GOT3 (cell line): ENCODE results near the gene CSN1S1.

ENCODE experiments used
- DNase-seq: peaks from one replicate; lab custom pipeline; 2025; ENCODE audit warnings: mixed read lengths; lab: John Stamatoyannopoulos, UW

The CSN1S1 gene

DNA sequence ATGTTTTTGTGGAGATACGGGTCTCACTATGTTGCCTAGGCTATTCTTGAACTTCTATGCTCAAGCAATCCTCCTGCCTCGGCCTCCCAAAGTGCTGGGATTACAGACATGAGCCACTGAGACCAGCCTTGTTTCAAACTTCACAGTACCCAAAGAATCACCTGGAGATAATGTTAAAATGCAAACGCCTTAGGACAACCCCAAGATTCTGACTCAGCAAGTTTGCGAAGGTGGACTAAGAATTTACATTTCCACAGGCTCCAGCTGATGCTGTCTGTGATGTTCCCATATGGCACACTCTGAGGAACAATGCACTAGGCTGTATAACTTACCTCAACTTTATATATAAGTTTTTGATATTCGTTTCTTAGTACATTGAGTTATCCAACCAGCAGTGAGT, 63.9 kb downstream of the CSN1S1 start:
- DNase-seq = no peak

DNA sequence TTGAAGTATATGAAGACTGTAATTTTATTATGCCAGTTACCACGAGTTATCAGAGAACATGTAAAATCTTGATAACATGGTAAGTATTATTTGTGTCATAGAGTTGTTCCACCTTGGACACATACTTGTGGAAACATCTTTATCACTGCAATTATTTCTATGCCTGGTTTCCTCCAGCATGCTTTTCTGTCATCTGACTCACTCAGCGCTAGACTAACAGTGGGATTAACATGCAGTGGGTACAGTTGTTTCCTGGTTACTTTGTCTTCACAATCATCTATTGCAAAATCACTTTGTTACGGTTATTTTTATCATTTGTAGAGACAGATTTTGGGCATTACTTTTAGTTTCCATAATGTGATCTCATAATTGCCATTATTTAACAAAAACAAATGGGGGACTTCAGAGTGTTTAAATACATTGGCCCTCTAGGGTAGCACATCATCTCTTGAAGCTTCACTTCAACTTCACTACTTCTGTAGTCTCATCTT, 64.7 kb downstream of the CSN1S1 start, which contains the start of gene STATH:
STATH (plus strand) TSS at position 441 of the 491 bp plus-strand sequence. CDS start 2,472 bp downstream, outside the sequence.
- no peak for DNase-seq
